ENCODE results near the gene MOB4. TPM values are rescaled to one million over a fixed set of nuclear protein-coding genes. Genes with fewer than 3 reads are reported as not detected.
"Not testable (repeated sequence)": the region's sequence is repeated elsewhere in the genome, so short reads cannot be mapped to it uniquely, and the experiment has no call there.

MOB4 gene
- total and polyA plus RNA-seq, 2 experiments from 2014 or later, result 68.2 to 87.0 TPM

DNA sequence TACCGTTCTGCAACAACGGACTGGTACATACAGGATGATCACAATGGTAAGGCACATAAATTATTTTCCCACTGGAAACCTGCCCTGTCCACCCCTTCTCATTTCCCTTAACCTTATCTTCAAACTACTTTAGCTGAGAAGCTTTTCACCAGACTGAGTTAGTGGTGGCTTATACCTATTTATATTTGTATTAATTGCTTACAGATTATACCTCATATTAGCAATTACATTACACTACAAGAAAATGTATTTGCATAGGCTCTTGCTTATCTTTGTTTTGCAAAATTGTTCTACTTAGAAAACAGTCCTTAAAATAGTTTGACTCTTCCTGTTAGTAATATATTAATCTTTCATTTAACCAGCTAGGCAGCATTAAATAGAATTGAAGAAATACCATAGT lies 35.4 kb downstream of the MOB4 start:
- H3K27ac Mint-ChIP-seq; H3F3A ChIP-seq (replicated peaks; ENCODE audit: low read depth); H3K9me3 Mint-ChIP-seq; H2AFZ ChIP-seq; H3K4me1 ChIP-seq (ENCODE audit: insufficient read depth); H3K4me3 Mint-ChIP-seq; H3K27ac ChIP-seq (ENCODE audit: low read depth); H3K27me3 Mint-ChIP-seq (ENCODE audit: insufficient read depth, low read depth, poor library complexity); H4K20me1 ChIP-seq (replicated peaks; ENCODE audit: insufficient read depth); H3K4me1 Mint-ChIP-seq; ATAC-seq; H3K27me3 ChIP-seq (ENCODE audit: insufficient read depth); DNase-seq (ENCODE audit: low spot score); H3K4me3 ChIP-seq; H3K9me2 ChIP-seq (ENCODE audit: insufficient read depth); H3K4me2 ChIP-seq: not testable (repeated sequence)
- H3K36me3 ChIP-seq (ENCODE audit: insufficient read depth), result peaks cover 13% of the 10 kb centered on the region; the same call in 1 of the 2 replicates
- peaks cover 11% of the 10 kb centered on the region for H3K79me2 ChIP-seq (replicated peaks; ENCODE audit: insufficient read depth)
- H3K36me3 Mint-ChIP-seq (ENCODE audit: low read depth), result peaks cover 53% of the 10 kb centered on the region

DNA sequence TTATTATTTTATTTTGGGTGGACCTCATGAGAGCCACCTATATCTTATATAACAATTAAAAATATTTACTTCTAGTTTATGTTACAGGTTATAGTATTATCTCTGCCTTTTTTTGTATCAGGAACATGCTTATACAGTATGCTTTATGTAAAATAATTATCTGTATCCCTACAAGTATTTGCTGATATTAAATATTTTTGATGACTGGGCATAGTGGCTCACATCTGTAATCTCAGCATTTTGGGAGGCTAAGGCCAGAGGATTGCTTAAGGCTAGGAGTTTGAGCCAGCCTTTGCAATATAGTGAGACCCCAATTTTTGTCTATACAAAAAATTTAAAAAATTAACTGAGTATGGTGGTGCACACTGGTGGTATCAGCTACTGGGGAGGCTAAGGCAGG lies 39.6 kb downstream of the MOB4 start:
- ATAC-seq, result no peak
- no peaks in the 10 kb centered on the region for H3K27me3 ChIP-seq (ENCODE audit: insufficient read depth)
- Mint-ChIP-seq H3K4me1 (peaks cover 6% of the 10 kb centered on the region; the same call in 2 of the 3 replicates), H3K36me3 (ENCODE audit: low read depth) (peaks cover 37% of the 10 kb centered on the region), H3K27me3 (ENCODE audit: insufficient read depth, low read depth, poor library complexity) (no peaks in the 10 kb centered on the region), H3K4me3 (no peak overlapping the region), H3K27ac (no peak overlapping the region; the same call in 1 of the 2 replicates), H3K9me3 (no peaks in the 10 kb centered on the region)
- no peaks in the 10 kb centered on the region for H3K79me2 ChIP-seq (replicated peaks; ENCODE audit: insufficient read depth)
- no peak for DNase-seq (ENCODE audit: low spot score)
- H3K27ac ChIP-seq (ENCODE audit: low read depth), result no peak overlapping the region; the same call in 1 of the 2 replicates
- H3K36me3 ChIP-seq (ENCODE audit: insufficient read depth), result peaks cover 5% of the 10 kb centered on the region; the same call in 1 of the 2 replicates
- no peaks in the 10 kb centered on the region for H3K9me2 ChIP-seq (ENCODE audit: insufficient read depth)
- H3K4me2 ChIP-seq, result no peak overlapping the region
- no peak overlapping the region for H2AFZ ChIP-seq
- H3F3A ChIP-seq (replicated peaks; ENCODE audit: low read depth), result no peaks in the 10 kb centered on the region
- no peaks in the 10 kb centered on the region for H3K4me1 ChIP-seq (ENCODE audit: insufficient read depth)
- H3K4me3 ChIP-seq, result no peak overlapping the region
- no peaks in the 10 kb centered on the region for H4K20me1 ChIP-seq (replicated peaks; ENCODE audit: insufficient read depth)
- TF ChIP-seq NANOG (IDR thresholded peaks at IDR 0.05; ENCODE audit: borderline replicate concordance), result no peak
- TF ChIP-seq JUNB (IDR thresholded peaks at IDR 0.05; ENCODE audit: unreplicated experiment), result no peak
- TF ChIP-seq, protein P1, sequence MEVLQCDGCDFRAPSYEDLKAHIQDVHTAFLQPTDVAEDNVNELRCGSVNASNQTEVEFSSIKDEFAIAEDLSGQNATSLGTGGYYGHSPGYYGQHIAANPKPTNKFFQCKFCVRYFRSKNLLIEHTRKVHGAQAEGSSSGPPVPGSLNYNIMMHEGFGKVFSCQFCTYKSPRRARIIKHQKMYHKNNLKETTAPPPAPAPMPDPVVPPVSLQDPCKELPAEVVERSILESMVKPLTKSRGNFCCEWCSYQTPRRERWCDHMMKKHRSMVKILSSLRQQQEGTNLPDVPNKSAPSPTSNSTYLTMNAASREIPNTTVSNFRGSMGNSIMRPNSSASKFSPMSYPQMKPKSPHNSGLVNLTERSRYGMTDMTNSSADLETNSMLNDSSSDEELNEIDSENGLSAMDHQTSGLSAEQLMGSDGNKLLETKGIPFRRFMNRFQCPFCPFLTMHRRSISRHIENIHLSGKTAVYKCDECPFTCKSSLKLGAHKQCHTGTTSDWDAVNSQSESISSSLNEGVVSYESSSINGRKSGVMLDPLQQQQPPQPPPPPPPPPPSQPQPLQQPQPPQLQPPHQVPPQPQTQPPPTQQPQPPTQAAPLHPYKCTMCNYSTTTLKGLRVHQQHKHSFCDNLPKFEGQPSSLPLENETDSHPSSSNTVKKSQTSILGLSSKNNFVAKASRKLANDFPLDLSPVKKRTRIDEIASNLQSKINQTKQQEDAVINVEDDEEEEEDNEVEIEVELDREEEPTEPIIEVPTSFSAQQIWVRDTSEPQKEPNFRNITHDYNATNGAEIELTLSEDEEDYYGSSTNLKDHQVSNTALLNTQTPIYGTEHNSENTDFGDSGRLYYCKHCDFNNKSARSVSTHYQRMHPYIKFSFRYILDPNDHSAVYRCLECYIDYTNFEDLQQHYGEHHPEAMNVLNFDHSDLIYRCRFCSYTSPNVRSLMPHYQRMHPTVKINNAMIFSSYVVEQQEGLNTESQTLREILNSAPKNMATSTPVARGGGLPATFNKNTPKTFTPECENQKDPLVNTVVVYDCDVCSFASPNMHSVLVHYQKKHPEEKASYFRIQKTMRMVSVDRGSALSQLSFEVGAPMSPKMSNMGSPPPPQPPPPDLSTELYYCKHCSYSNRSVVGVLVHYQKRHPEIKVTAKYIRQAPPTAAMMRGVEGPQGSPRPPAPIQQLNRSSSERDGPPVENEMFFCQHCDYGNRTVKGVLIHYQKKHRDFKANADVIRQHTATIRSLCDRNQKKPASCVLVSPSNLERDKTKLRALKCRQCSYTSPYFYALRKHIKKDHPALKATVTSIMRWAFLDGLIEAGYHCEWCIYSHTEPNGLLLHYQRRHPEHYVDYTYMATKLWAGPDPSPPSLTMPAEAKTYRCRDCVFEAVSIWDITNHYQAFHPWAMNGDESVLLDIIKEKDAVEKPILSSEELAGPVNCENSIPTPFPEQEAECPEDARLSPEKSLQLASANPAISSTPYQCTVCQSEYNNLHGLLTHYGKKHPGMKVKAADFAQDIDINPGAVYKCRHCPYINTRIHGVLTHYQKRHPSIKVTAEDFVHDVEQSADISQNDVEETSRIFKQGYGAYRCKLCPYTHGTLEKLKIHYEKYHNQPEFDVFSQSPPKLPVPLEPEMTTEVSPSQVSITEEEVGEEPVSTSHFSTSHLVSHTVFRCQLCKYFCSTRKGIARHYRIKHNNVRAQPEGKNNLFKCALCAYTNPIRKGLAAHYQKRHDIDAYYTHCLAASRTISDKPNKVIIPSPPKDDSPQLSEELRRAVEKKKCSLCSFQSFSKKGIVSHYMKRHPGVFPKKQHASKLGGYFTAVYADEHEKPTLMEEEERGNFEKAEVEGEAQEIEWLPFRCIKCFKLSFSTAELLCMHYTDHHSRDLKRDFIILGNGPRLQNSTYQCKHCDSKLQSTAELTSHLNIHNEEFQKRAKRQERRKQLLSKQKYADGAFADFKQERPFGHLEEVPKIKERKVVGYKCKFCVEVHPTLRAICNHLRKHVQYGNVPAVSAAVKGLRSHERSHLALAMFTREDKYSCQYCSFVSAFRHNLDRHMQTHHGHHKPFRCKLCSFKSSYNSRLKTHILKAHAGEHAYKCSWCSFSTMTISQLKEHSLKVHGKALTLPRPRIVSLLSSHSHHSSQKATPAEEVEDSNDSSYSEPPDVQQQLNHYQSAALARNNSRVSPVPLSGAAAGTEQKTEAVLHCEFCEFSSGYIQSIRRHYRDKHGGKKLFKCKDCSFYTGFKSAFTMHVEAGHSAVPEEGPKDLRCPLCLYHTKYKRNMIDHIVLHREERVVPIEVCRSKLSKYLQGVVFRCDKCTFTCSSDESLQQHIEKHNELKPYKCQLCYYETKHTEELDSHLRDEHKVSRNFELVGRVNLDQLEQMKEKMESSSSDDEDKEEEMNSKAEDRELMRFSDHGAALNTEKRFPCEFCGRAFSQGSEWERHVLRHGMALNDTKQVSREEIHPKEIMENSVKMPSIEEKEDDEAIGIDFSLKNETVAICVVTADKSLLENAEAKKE (CRISPR knock-in tag; IDR thresholded peaks at IDR 0.05), result no peak
- TF ChIP-seq, protein P2, sequence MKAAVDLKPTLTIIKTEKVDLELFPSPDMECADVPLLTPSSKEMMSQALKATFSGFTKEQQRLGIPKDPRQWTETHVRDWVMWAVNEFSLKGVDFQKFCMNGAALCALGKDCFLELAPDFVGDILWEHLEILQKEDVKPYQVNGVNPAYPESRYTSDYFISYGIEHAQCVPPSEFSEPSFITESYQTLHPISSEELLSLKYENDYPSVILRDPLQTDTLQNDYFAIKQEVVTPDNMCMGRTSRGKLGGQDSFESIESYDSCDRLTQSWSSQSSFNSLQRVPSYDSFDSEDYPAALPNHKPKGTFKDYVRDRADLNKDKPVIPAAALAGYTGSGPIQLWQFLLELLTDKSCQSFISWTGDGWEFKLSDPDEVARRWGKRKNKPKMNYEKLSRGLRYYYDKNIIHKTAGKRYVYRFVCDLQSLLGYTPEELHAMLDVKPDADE (IDR thresholded peaks at IDR 0.05), result no peak
- no peak for TF ChIP-seq ZNF331 (CRISPR knock-in tag; IDR thresholded peaks at IDR 0.05; ENCODE audit: low read depth)
- TF ChIP-seq STAT1 (IDR thresholded peaks at IDR 0.05; ENCODE audit: unreplicated experiment), result no peak
- TF ChIP-seq, protein P3, sequence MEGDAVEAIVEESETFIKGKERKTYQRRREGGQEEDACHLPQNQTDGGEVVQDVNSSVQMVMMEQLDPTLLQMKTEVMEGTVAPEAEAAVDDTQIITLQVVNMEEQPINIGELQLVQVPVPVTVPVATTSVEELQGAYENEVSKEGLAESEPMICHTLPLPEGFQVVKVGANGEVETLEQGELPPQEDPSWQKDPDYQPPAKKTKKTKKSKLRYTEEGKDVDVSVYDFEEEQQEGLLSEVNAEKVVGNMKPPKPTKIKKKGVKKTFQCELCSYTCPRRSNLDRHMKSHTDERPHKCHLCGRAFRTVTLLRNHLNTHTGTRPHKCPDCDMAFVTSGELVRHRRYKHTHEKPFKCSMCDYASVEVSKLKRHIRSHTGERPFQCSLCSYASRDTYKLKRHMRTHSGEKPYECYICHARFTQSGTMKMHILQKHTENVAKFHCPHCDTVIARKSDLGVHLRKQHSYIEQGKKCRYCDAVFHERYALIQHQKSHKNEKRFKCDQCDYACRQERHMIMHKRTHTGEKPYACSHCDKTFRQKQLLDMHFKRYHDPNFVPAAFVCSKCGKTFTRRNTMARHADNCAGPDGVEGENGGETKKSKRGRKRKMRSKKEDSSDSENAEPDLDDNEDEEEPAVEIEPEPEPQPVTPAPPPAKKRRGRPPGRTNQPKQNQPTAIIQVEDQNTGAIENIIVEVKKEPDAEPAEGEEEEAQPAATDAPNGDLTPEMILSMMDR (conservative IDR thresholded peaks at IDR 0.05; ENCODE audit: low read depth in 2 of 2), result no peak
- no peak for TF ChIP-seq ZNF114 (CRISPR knock-in tag; IDR thresholded peaks at IDR 0.05)
- no peak for TF ChIP-seq EZH2 (IDR thresholded peaks at IDR 0.05; ENCODE audit: low read depth, unreplicated experiment)
- TF ChIP-seq CREB1 (CRISPR knock-in tag; IDR thresholded peaks at IDR 0.05; ENCODE audit: low read depth), result no peak
- no peak for TF ChIP-seq EZH2phosphoT487 (IDR thresholded peaks at IDR 0.05; ENCODE audit: unreplicated experiment)

Measured in GM23338 (cell line).